ENCODE measurements around the gene CYLD. TPM values are rescaled to one million over a fixed set of nuclear protein-coding genes. Genes with fewer than 3 reads are reported as not detected.

The CYLD gene
- total and polyA plus RNA-seq, 2 experiments from 2014 or later, result 6.9 to 30.9 TPM

GRCh38 chr16:50839356-50839755 is 97.5 kb downstream of the CYLD start (continued):
- TF ChIP-seq REST (IDR thresholded peaks at IDR 0.05; ENCODE audit: unreplicated experiment) (no peak), ZNF331 (CRISPR knock-in tag; IDR thresholded peaks at IDR 0.05; ENCODE audit: low read depth) (no peak), NANOG (IDR thresholded peaks at IDR 0.05; ENCODE audit: borderline replicate concordance) (no peak), STAT1 (IDR thresholded peaks at IDR 0.05; ENCODE audit: unreplicated experiment) (no peak), POLR2AphosphoS5 (IDR thresholded peaks at IDR 0.05; ENCODE audit: low read depth) (no peak)

DNA sequence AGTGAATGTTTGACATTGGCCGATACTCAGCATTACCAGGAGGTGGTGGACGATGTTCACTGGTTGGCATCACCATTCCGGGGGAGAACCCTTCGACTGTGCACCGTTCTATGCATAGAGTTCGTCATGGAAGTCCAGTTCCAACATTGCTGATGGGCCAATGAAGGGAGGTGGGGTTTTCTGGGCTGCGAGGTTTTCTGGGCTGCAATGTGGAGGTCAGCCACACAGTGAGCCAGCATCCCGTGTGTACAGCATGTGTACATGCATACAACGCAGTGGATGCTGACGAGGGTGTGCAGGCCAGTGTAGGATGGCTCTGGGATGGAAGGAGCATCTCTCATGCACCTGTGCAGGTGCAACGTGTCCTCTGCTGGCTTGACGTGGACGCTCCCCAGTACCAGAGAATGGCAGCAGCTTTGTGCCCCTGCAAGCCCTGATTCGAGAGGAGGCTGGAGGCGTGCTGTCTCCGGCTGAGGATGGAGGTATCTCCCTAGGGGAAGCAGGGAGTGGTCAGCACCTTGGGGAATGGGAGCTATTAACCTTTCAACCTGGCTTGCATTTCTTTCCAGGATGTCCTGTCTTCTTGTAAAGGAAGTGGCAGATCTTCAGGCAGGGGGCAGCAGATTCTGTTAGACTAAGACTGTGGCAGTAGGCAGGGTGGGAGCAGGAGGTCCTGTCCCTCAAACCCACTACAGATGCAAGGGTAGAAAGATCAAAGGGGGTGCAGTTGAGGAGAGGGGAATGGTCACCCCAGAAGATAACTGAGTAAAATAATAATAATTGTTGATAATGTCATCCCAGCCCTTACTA is 98.2 kb downstream of the CYLD start:
- no peaks in the 10 kb centered on the region for H4K20me1 ChIP-seq (replicated peaks; ENCODE audit: insufficient read depth)
- peaks cover 22% of the 10 kb centered on the region; the same call in 2 of the 3 replicates for H3K4me1 Mint-ChIP-seq
- H3K4me3 ChIP-seq, result peak overlapping the region; percentile 47; the same call in 1 of the 2 replicates
- 0 out of 2 replicates have a peak, but pooled peaks cover 6% of the 10 kb centered on the region for H3K27me3 ChIP-seq (ENCODE audit: insufficient read depth)
- peaks cover 9% of the 10 kb centered on the region for H3K27me3 Mint-ChIP-seq (ENCODE audit: insufficient read depth, low read depth, poor library complexity)
- no peaks in the 10 kb centered on the region for H3K36me3 ChIP-seq (ENCODE audit: insufficient read depth)
- no peak overlapping the region for H3K27ac Mint-ChIP-seq
- DNase-seq (ENCODE audit: low spot score) (peak; percentile 31), ATAC-seq (peak; percentile 19; the same call in 2 of the 3 replicates)
- no peaks in the 10 kb centered on the region for H3K79me2 ChIP-seq (replicated peaks; ENCODE audit: insufficient read depth)
- TF ChIP-seq CTCF (conservative IDR thresholded peaks at IDR 0.05; ENCODE audit: low read depth in 2 of 2) (peak; percentile 27 to 59; a peak in 3 of 4 replicates), ZNF114 (CRISPR knock-in tag; IDR thresholded peaks at IDR 0.05) (no peak)
- TF ChIP-seq, protein P1, sequence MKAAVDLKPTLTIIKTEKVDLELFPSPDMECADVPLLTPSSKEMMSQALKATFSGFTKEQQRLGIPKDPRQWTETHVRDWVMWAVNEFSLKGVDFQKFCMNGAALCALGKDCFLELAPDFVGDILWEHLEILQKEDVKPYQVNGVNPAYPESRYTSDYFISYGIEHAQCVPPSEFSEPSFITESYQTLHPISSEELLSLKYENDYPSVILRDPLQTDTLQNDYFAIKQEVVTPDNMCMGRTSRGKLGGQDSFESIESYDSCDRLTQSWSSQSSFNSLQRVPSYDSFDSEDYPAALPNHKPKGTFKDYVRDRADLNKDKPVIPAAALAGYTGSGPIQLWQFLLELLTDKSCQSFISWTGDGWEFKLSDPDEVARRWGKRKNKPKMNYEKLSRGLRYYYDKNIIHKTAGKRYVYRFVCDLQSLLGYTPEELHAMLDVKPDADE (IDR thresholded peaks at IDR 0.05), result no peak
- no peak overlapping the region for H3K27ac ChIP-seq (ENCODE audit: low read depth)
- 0 out of 2 replicates have a peak, but pooled peaks cover 3% of the 10 kb centered on the region for H3K4me1 ChIP-seq (ENCODE audit: insufficient read depth)
- no peak overlapping the region; the same call in 2 of the 3 replicates for H3K4me3 Mint-ChIP-seq
- H3K36me3 Mint-ChIP-seq (ENCODE audit: low read depth), result no peaks in the 10 kb centered on the region
- no peak overlapping the region for H2AFZ ChIP-seq
- no peaks in the 10 kb centered on the region for H3F3A ChIP-seq (replicated peaks; ENCODE audit: low read depth)
- H3K9me3 Mint-ChIP-seq, result no peaks in the 10 kb centered on the region; the same call in 2 of the 3 replicates
- H3K9me2 ChIP-seq (ENCODE audit: insufficient read depth), result no peaks in the 10 kb centered on the region
- H3K4me2 ChIP-seq, result peak overlapping the region; percentile 81; the same call in 1 of the 2 replicates

Measured in GM23338 (cell line).